H1 (cell line): ENCODE data around the gene LRTM2. TPM values are rescaled to one million over a fixed set of nuclear protein-coding genes. Genes with fewer than 3 reads are reported as not detected.

Experiments used
- CTCF ChIA-PET: fragments of 300-600 bp; sonication (Branson Sonifier 250); formaldehyde crosslinking; loops from one replicate; lab custom pipeline; 2021; ENCODE audit not compliant: partially characterized antibody; lab: Charles Lee
- POLR2A ChIA-PET: fragments of 300-600 bp; sonication (Branson Sonifier 250); formaldehyde crosslinking; loops from one replicate; lab custom pipeline; 2021; ENCODE audit warnings: inconsistent platforms; ENCODE audit not compliant: partially characterized antibody; lab: Charles Lee
- DNase-seq, 2 experiments: peaks; one replicate each; pipeline versions ENCODE4 v3.0.0 to v3.0.0-alpha.2; 2010 to 2022; ENCODE audit warnings: low spot score in 2 of 2, low read depth in 1 of 2, mixed read lengths in 1 of 2
- FAIRE-seq: peaks from 2 replicates; lab custom pipeline; 2011; peaks lifted over from hg19 to GRCh38; lab: Jason Lieb, UNC
- H2AFZ ChIP-seq: 2 replicates; pipeline ENCODE4 v1.8.1; 2012; ENCODE audit warnings: low read length, inconsistent platforms
- H2AK5ac ChIP-seq: 2 replicates; pipeline ENCODE4 v1.6.1; 2013; ENCODE audit warnings: low read depth, low read length
- H2BK120ac ChIP-seq: replicated peaks from 2 replicates; pipeline ENCODE3; 2013; ENCODE audit warnings: low read depth, low read length, inconsistent platforms
- H2BK12ac ChIP-seq: 2 replicates; pipeline ENCODE4 v1.6.1; 2013; ENCODE audit warnings: low read depth, low read length
- H2BK15ac ChIP-seq: 2 replicates; pipeline ENCODE4 v1.6.1; 2013; ENCODE audit warnings: low read length
- H2BK20ac ChIP-seq: 2 replicates; pipeline ENCODE4 v1.6.1; 2013; ENCODE audit warnings: low read length
- H2BK5ac ChIP-seq: 2 replicates; pipeline ENCODE4 v1.6.1; 2013; ENCODE audit warnings: low read depth, low read length
- H3K14ac ChIP-seq: 2 replicates; pipeline ENCODE4 v1.6.1; 2013; ENCODE audit warnings: inconsistent platforms; ENCODE audit not compliant: insufficient read length
- H3K18ac ChIP-seq: 2 replicates; pipeline ENCODE4 v1.6.1; 2013; ENCODE audit warnings: low read length; ENCODE audit errors: extremely low read depth
- H3K23ac ChIP-seq: 2 replicates; pipeline ENCODE4 v1.6.1; 2013; ENCODE audit warnings: inconsistent platforms; ENCODE audit not compliant: insufficient read length
- H3K23me2 ChIP-seq: 2 replicates; pipeline ENCODE4 v1.6.1; 2013; ENCODE audit warnings: low read depth, low read length
- H3K27ac ChIP-seq: 2 replicates; pipeline ENCODE4 v1.6.1; 2011; ENCODE audit warnings: low read depth, low read length, inconsistent platforms
- H3K27me3 ChIP-seq, 4 experiments: replicated peaks in 1 of 4; 1 replicate in 1 of 4; 2 replicates in 3 of 4; pipeline versions ENCODE4 v1.6.1 to v1.8.1; 2011 to 2013; ENCODE audit warnings: low read length in 3 of 4, mild to moderate bottlenecking in 3 of 4, inconsistent platforms in 2 of 4, mixed read lengths in 2 of 4, moderate library complexity in 1 of 4; ENCODE audit not compliant: control insufficient read depth in 3 of 4, insufficient read depth in 3 of 4; ENCODE audit errors: extremely low read depth in 1 of 4
- H3K36me3 ChIP-seq, 4 experiments: 2 replicates each; pipeline versions ENCODE4 v1.6.1 to v1.8.1; 2011 to 2013; ENCODE audit warnings: mild to moderate bottlenecking in 4 of 4, low read length in 3 of 4, moderate library complexity in 2 of 4, control low read depth in 1 of 4, inconsistent platforms in 1 of 4; ENCODE audit not compliant: insufficient read depth in 4 of 4, control insufficient read depth in 2 of 4
- H3K4ac ChIP-seq: replicated peaks from 2 replicates; pipeline ENCODE3; 2013; ENCODE audit warnings: low read length, low read depth, mixed read lengths, inconsistent platforms; ENCODE audit not compliant: insufficient read length
- H3K4me1 ChIP-seq, 4 experiments: replicated peaks in 1 of 4; 1 replicate in 1 of 4; 2 replicates in 3 of 4; pipeline versions ENCODE4 v1.6.1 to v1.8.1; 2011 to 2013; ENCODE audit warnings: low read length in 3 of 4, inconsistent platforms in 2 of 4, mixed read lengths in 1 of 4; ENCODE audit not compliant: insufficient read depth in 4 of 4, control insufficient read depth in 3 of 4
- H3K4me2 ChIP-seq, 2 experiments: 2 replicates each; pipeline versions ENCODE4 v1.6.1 to v1.8.1; 2011 to 2013; ENCODE audit warnings: low read depth in 2 of 2, low read length in 2 of 2, control low read depth in 1 of 2, inconsistent platforms in 1 of 2, mild to moderate bottlenecking in 1 of 2; ENCODE audit not compliant: insufficient read depth in 1 of 2
- H3K4me3 ChIP-seq, 4 experiments: fragments of 200-600, 300-600 bp in 1 of 4; sonication (generic), shearing (Covaris generic), sonication (Bioruptor Twin) in 1 of 4; 2 replicates each; pipeline versions ENCODE4 v1.5.1 to v1.8.1; 2011 to 2016; ENCODE audit warnings: low read length in 4 of 4, low read depth in 3 of 4, control low read depth in 2 of 4, inconsistent platforms in 2 of 4, mild to moderate bottlenecking in 2 of 4, mixed read lengths in 1 of 4, moderate library complexity in 1 of 4; ENCODE audit not compliant: insufficient read depth in 2 of 4; ENCODE audit errors: extremely low read depth in 1 of 4
- H3K56ac ChIP-seq: replicated peaks from 2 replicates; pipeline ENCODE3; 2013; ENCODE audit warnings: low read depth, mild to moderate bottlenecking, mixed read lengths, low read length, inconsistent platforms; ENCODE audit not compliant: insufficient read length
- H3K79me1 ChIP-seq: 2 replicates; pipeline ENCODE4 v1.6.1; 2013; ENCODE audit warnings: low read depth, low read length, control low read depth
- H3K79me2 ChIP-seq, 2 experiments: 2 replicates each; pipeline versions ENCODE4 v1.6.1 to v1.8.1; 2012 to 2013; ENCODE audit warnings: low read length in 2 of 2, mild to moderate bottlenecking in 2 of 2, inconsistent platforms in 1 of 2; ENCODE audit not compliant: insufficient read depth in 2 of 2, control insufficient read depth in 1 of 2
- H3K9ac ChIP-seq, 4 experiments: replicated peaks in 1 of 4; 1 replicate in 1 of 4; 2 replicates in 3 of 4; pipeline versions ENCODE4 v1.6.1 to v1.8.1; 2011 to 2013; ENCODE audit warnings: low read depth in 3 of 4, low read length in 3 of 4, control low read depth in 2 of 4, mild to moderate bottlenecking in 2 of 4, moderate library complexity in 2 of 4, inconsistent platforms in 1 of 4; ENCODE audit errors: extremely low read depth in 1 of 4
- H3K9me3 ChIP-seq, 2 experiments: 2 replicates each; pipeline versions ENCODE4 v1.6.1 to v1.8.1; 2012 to 2013; ENCODE audit warnings: mild to moderate bottlenecking in 2 of 2, moderate library complexity in 2 of 2, control low read depth in 1 of 2, inconsistent platforms in 1 of 2, low read depth in 1 of 2, low read length in 1 of 2, mixed read lengths in 1 of 2; ENCODE audit not compliant: insufficient read depth in 2 of 2
- H4K20me1 ChIP-seq, 2 experiments: replicated peaks in 1 of 2; 2 replicates each; pipeline versions ENCODE3 to v1.8.1; 2011 to 2013; ENCODE audit warnings: inconsistent platforms in 2 of 2, low read length in 2 of 2, mild to moderate bottlenecking in 1 of 2; ENCODE audit not compliant: insufficient read depth in 2 of 2, control insufficient read depth in 1 of 2
- H4K5ac ChIP-seq: 2 replicates; pipeline ENCODE4 v1.6.1; 2013; ENCODE audit warnings: low read length, low read depth, mixed read lengths, inconsistent platforms; ENCODE audit not compliant: insufficient read length
- H4K8ac ChIP-seq: 2 replicates; pipeline ENCODE4 v1.8.0; 2013; ENCODE audit warnings: mild to moderate bottlenecking, moderate library complexity, low read length, inconsistent platforms; ENCODE audit not compliant: insufficient read depth; ENCODE audit errors: extremely low read depth
- H4K91ac ChIP-seq: replicated peaks from 2 replicates; pipeline ENCODE3; 2013; ENCODE audit warnings: low read length, mixed read lengths, inconsistent platforms; ENCODE audit not compliant: insufficient read length
- SRF ChIP-seq: IDR thresholded peaks from 2 replicates; pipeline ENCODE4 v1.6.1; 2011; ENCODE audit warnings: mild to moderate bottlenecking, low read depth, low read length, moderate library complexity
- TEAD4 ChIP-seq: IDR thresholded peaks from 2 replicates; pipeline ENCODE4 v1.6.1; 2012; ENCODE audit warnings: low read depth, low read length, inconsistent platforms, mixed read lengths
- ZNF274 ChIP-seq: IDR thresholded peaks from 2 replicates; pipeline ENCODE4 v1.7.0; 2012; ENCODE audit warnings: low read length, borderline replicate concordance; ENCODE audit errors: extremely low read depth
- WGBS, 2 experiments: shearing (Covaris generic) in 1 of 2; methylation state at CpG; one replicate each; pipeline versions ENCODE4 v1.1.6 to v1.1.7; 2013 to 2015; ENCODE audit warnings: low lambda C conversion rate in 2 of 2, mixed read lengths in 2 of 2, inconsistent platforms in 1 of 2, low coverage in 1 of 2, missing lambda C conversion rate in 1 of 2; ENCODE audit not compliant: insufficient replicate concordance in 2 of 2, insufficient coverage in 1 of 2, insufficient read length in 1 of 2; ENCODE audit errors: extremely low coverage in 1 of 2, missing lambda C conversion rate in 1 of 2; 5-methylcytosine and 5-hydroxymethylcytosine counted together
- polyA plus RNA-seq, 7 experiments: library from polyadenylated mRNA; depleted of rRNA in 3 of 7; stranded (reverse) in 5 of 7; unstranded in 2 of 7; fragments of >200 nt in 5 of 7; fragments of 200-250 nt in 2 of 7; gene quantifications; 1 replicate in 5 of 7; 2 replicates in 1 of 7; 4 replicates in 1 of 7; pipeline versions ENCODE4 v1.2.1 to v1.2.3, GENCODE V29; 2011 to 2013; ENCODE audit warnings: missing spikeins in 2 of 7, mixed read lengths in 2 of 7
- total RNA-seq: library from RNA; stranded (reverse); fragmentation: NEBNext Ultra II Directional; extraction: Animal tissue kit (Norgen Biotek cat#: 25700); gene quantifications from 2 replicates; pipeline ENCODE4 v1.2.1, GENCODE V29; 2021

LRTM2 gene
- total and polyA plus RNA-seq, 2 of the 8 experiments (the other 6 are each of a cell fraction or from before 2014, with no cell fraction given): 0.06 TPM; not detected in 1

- H3K9me3 ChIP-seq: peaks cover 0 to 2% of the 10 kb centered on the region in 2 experiments; a peak in 1 of 4 replicates
- H3K9ac ChIP-seq: no peak overlapping the region
- 84% methylated on average over 7 of the region's 7 CpGs; no CpG with 5 or more reads in 1 of the 2 experiments for WGBS, 2 experiments
- H3K4me1 ChIP-seq: peaks cover 0 to 5% (median 2%) of the 10 kb centered on the region in 4 experiments; a peak in 3 of 7 replicates
- peak in 1 of 2 experiments; percentile 35 for DNase-seq
- no peak overlapping the region for H2AK5ac ChIP-seq
- H3K27ac ChIP-seq: no peak overlapping the region
- no peak overlapping the region for H3K4me2 ChIP-seq
- H4K5ac ChIP-seq: no peak overlapping the region
- POLR2A ChIA-PET: no interaction called here
- FAIRE-seq: no peak
- no peak overlapping the region for H2BK12ac ChIP-seq
- H3K79me2 ChIP-seq: no peaks in the 10 kb centered on the region
- no peak overlapping the region for H2AFZ ChIP-seq
- H3K23ac ChIP-seq: no peak overlapping the region
- no peak overlapping the region for H2BK15ac ChIP-seq
- peaks cover 3% of the 10 kb centered on the region; the same call in 1 of the 2 replicates for H3K23me2 ChIP-seq
- H2BK120ac ChIP-seq: no peak overlapping the region
- H3K36me3 ChIP-seq: no peaks in the 10 kb centered on the region
- H3K18ac ChIP-seq: no peak overlapping the region
- peaks cover 0 to 3% of the 10 kb centered on the region in 2 experiments for H4K20me1 ChIP-seq
- no peak overlapping the region for H2BK5ac ChIP-seq
- CTCF ChIA-PET: interaction anchor here (0.8 kb wide), 1 partner anchor 33 kb away, joined by 3 read pairs; no protein-coding TSS in a partner anchor
- no peak overlapping the region for H2BK20ac ChIP-seq
- no peak overlapping the region for H4K91ac ChIP-seq
- H3K79me1 ChIP-seq: no peaks in the 10 kb centered on the region; the same call in 1 of the 2 replicates
- no peak overlapping the region for H3K14ac ChIP-seq
- H3K27me3 ChIP-seq: no peaks in the 10 kb centered on the region; a peak in 2 of 7 replicates
- no peak for TF ChIP-seq SRF
- no peak for TF ChIP-seq ZNF274
- no peak for TF ChIP-seq TEAD4
- H4K8ac ChIP-seq: no peak overlapping the region
- H3K4me3 ChIP-seq: no peak overlapping the region
- no peak overlapping the region for H3K4ac ChIP-seq
- H3K56ac ChIP-seq: no peak overlapping the region
Measured at GRCh38 chr12:1870086-1870485, 49.7 kb downstream of the LRTM2 start.
